ENCODE measurements around the gene TNS3.

DNA sequence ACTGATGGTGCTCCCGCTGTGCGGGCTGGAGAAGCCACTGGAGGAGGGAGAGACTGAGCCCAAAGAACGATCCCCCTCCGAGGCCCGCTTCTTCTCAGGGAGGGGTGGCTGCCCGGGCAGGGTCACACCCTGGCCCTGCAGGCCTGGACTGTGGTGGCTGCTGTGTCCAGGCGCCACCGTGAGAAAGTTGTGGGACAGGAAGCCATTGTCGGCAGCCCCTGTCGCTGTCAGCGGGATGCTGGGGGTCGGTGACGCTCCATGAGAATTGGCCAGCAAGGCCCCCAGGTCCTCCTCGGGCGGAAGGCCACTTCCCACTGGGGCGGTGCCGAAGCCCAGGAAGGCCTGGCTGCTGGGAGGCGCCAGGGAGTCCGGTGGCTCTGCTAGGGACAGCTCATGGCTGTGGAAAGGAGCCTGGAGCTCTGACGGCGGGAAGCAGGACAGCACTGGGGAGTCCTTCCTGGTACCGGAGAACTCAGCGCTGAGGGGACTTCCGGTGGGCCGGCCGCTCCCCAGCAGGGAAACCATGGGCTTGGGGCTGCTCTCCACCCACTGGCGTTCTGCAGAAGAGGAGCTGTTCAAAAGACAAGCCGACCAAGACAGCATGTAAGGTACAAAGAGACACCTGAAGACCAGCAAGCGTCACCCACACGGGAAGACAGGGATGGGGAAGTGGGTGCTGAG, 278.8 kb downstream of the TNS3 start:
- TF ChIP-seq CTCF (IDR thresholded peaks at IDR 0.05) (no peak), SIN3A (IDR thresholded peaks at IDR 0.05; ENCODE audit: borderline replicate concordance, insufficient read depth, low read depth, low read length) (no peak), POLR2AphosphoS5 (IDR thresholded peaks at IDR 0.05; ENCODE audit: low read depth, low read length) (peak; percentile 69; the same call in 1 of the 2 replicates)
